Measurements from ENCODE around the gene ARL4C. TPM values are rescaled to one million over a fixed set of nuclear protein-coding genes. Genes with fewer than 3 reads are reported as not detected.

Gene ARL4C
- total and polyA plus RNA-seq, 9 donors = 1.8 to 12.7 (median 4.3) TPM

DNA sequence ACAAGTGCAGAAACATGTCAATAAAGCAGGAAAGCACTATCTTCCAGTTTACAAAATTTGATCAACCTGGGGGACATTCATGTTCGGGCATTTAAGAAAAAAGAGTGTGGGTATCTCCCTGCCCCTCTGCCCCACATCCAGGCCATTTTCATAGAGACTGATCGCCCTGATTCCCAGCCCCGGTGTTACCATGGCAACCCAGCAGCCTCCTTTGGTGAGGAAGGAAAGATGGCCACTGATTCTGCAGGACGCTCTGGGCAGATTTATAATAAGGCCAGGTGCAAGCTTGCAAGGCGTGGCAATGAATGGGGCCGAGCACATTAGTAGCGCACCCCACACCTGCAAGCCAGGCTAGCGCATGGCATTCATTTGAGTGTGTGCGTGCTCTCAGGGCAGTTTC, 36.7 kb upstream of the ARL4C start:
- DNase-seq = no peak
- WGBS (ENCODE audit: insufficient coverage) = 67% methylated on average over 7 of the region's 9 CpGs
- Histone ChIP-seq H3K9me3 (replicated peaks; ENCODE audit: control insufficient read depth, low read depth, low read length) (peaks cover 3% of the 10 kb centered on the region), H3K4me1 (ENCODE audit: control insufficient read depth, insufficient read depth, low read length) (no peaks in the 10 kb centered on the region), H3K27ac (ENCODE audit: low read length) (no peak overlapping the region), H3K27me3 (ENCODE audit: control insufficient read depth, insufficient read depth, low read length) (peaks cover 10% of the 10 kb centered on the region), H3K36me3 (ENCODE audit: control insufficient read depth, insufficient read depth, low read length) (no peaks in the 10 kb centered on the region), H3K4me3 (ENCODE audit: low read length) (no peak overlapping the region)

DNA sequence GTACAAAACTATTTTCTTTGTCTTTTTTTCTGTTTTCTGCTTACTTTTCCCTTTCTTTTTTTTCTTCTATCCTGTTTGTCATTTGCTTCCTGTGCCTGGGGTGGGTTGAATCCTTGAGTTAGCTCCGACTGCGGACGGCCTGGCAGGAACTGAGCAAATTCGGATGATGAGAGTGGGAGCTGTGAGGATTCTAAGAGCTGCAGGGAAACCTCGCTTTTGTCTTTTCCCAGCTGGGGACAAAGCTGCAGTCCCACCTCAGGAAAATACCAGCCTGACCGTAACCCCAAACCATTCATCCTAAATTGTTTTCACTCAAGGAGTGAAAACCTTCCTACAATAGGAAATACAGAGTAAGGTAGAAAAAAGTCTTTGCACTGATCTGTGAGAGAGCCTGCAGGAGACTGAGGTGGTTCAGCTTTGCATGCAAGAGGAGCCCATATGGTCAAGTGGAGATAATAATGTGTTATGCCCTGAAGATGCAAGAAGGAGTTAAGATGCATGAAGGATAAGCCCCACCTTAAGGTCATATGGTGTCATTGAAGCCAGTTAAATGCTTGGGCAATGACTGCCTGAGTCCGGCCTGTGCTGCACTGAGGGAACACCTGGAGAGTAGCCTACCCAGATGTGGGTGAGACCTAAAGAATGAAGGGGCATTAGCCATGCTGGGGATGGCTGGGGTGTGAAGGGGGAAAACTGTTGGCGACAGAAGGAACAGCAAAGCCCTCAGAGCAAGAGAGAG, 31.7 kb upstream of the ARL4C start:
- Histone ChIP-seq H3K4me1 (ENCODE audit: control insufficient read depth, insufficient read depth, low read length) (no peaks in the 10 kb centered on the region), H3K27ac (ENCODE audit: low read length) (no peak overlapping the region), H3K4me3 (ENCODE audit: low read length) (no peak overlapping the region), H3K27me3 (ENCODE audit: control insufficient read depth, insufficient read depth, low read length) (peaks cover 6% of the 10 kb centered on the region), H3K9me3 (replicated peaks; ENCODE audit: control insufficient read depth, low read depth, low read length) (peaks cover 7% of the 10 kb centered on the region), H3K36me3 (ENCODE audit: control insufficient read depth, insufficient read depth, low read length) (no peaks in the 10 kb centered on the region)
- 58% methylated on average over 2 of the region's 8 CpGs for WGBS (ENCODE audit: insufficient coverage)
- DNase-seq = no peak

DNA sequence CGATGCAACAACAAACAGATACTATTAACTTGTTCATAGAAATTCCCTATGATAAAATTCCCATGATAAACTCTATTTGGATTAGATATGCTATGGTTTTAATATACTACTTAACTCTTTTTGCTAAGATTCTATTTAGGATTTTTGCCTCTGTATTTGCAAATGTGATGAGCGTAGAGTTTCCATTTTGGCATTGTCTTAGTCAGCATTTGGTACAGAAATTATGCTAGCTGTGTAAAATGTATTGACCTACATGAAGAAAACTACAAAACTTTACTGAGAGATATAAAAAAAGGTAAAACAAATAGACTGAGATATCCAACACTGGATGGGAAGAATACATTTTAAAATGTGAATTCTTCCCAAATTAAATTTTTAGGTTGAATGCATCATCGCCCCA, 29.8 kb upstream of the ARL4C start:
- WGBS (ENCODE audit: insufficient coverage) = no CpG with 5 or more reads among the region's 3 CpGs
- no peak overlapping the region for H3K27ac ChIP-seq (ENCODE audit: low read length)
- H3K4me1 ChIP-seq (ENCODE audit: control insufficient read depth, insufficient read depth, low read length) = no peaks in the 10 kb centered on the region
- peaks cover 7% of the 10 kb centered on the region for H3K9me3 ChIP-seq (replicated peaks; ENCODE audit: control insufficient read depth, low read depth, low read length)
- no peaks in the 10 kb centered on the region for H3K36me3 ChIP-seq (ENCODE audit: control insufficient read depth, insufficient read depth, low read length)
- no peak for DNase-seq
- H3K4me3 ChIP-seq (ENCODE audit: low read length) = no peak overlapping the region
- H3K27me3 ChIP-seq (ENCODE audit: control insufficient read depth, insufficient read depth, low read length) = peaks cover 5% of the 10 kb centered on the region

DNA sequence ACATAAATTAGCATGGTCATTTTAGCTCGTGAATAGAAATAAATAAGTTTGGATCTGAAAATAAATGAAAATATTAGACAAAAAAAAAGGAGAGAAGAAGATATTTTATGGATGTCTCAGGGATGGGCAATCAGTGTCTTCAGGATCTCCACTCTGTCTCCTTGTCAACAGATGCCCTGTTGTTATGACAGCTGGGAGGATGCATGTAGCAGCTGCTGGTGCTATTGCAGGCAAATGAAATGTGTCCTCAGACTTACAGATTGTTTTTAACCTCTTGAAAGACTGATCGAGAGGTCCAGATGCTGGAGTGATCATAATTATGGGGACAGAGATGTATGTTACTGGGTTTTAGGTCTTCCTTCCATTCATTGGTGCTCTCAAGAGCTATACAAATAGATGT, 24.7 kb upstream of the ARL4C start:
- Histone ChIP-seq H3K27me3 (ENCODE audit: control insufficient read depth, insufficient read depth, low read length) (peaks cover 2% of the 10 kb centered on the region), H3K27ac (ENCODE audit: low read length) (no peak overlapping the region), H3K4me3 (ENCODE audit: low read length) (no peak overlapping the region), H3K9me3 (replicated peaks; ENCODE audit: control insufficient read depth, low read depth, low read length) (peaks cover 7% of the 10 kb centered on the region), H3K36me3 (ENCODE audit: control insufficient read depth, insufficient read depth, low read length) (no peaks in the 10 kb centered on the region), H3K4me1 (ENCODE audit: control insufficient read depth, insufficient read depth, low read length) (no peaks in the 10 kb centered on the region)
- DNase-seq = no peak
- 88% methylated on average over 1 of the region's 2 CpGs for WGBS (ENCODE audit: insufficient coverage)

DNA sequence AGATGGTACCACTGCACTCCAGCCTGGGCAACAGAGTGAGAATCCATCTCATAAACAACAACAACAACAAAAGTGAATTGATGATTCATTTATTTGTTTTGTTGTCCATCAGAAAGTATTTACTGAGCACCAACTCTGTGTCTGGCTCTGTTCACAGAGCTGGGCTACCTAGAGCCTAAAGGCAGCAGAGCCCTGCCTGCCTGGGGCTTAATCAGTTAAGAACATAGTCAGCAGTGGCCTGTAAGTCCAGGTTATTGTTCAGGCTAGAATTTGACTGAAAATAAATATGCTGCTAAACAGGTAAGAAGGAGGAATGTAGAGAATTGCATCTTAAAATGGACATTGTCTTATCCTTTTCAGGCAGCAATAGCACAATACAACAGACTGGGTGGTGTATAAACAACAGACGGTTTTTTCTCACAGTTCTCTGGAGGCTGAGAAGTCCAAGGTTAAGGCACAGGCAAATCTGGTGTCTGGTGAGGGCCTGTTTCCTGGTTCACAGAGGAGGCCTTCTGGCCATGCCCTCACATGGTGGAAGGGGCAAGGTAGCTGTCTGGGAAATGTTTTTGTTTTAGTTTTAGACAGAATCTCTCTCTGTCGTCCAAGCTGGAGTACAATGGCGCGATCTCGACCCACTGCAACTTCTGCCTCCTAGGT, 22.2 kb upstream of the ARL4C start:
- Histone ChIP-seq H3K36me3 (ENCODE audit: control insufficient read depth, insufficient read depth, low read length) (no peaks in the 10 kb centered on the region), H3K4me3 (ENCODE audit: low read length) (no peak overlapping the region), H3K9me3 (replicated peaks; ENCODE audit: control insufficient read depth, low read depth, low read length) (no peaks in the 10 kb centered on the region), H3K27ac (ENCODE audit: low read length) (no peak overlapping the region), H3K4me1 (ENCODE audit: control insufficient read depth, insufficient read depth, low read length) (no peaks in the 10 kb centered on the region), H3K27me3 (ENCODE audit: control insufficient read depth, insufficient read depth, low read length) (no peaks in the 10 kb centered on the region)
- WGBS (ENCODE audit: insufficient coverage) = 97% methylated on average over 4 of the region's 5 CpGs
- no peak for DNase-seq

DNA sequence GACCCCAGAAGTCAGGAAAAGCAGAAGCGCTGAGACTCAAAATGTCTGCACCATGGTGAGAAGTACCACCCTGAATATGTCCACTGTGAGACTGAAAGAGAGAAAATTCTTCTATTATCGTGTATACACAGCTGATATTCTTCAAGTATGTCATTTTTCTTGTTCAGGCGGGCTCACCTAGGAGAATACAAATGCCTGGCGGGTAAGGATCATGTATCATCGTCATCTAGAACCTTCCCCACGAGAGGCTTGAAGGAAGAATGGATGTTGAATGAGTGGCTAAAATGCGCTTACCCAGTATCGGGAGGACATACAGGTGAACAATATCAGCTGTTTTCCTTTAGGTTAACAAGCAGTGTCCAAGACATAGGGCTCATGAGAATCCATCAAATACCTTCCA, 21.1 kb upstream of the ARL4C start:
- Histone ChIP-seq H3K4me3 (ENCODE audit: low read length) (no peak overlapping the region), H3K4me1 (ENCODE audit: control insufficient read depth, insufficient read depth, low read length) (no peaks in the 10 kb centered on the region), H3K36me3 (ENCODE audit: control insufficient read depth, insufficient read depth, low read length) (no peaks in the 10 kb centered on the region), H3K27ac (ENCODE audit: low read length) (no peak overlapping the region), H3K9me3 (replicated peaks; ENCODE audit: control insufficient read depth, low read depth, low read length) (no peaks in the 10 kb centered on the region), H3K27me3 (ENCODE audit: control insufficient read depth, insufficient read depth, low read length) (no peaks in the 10 kb centered on the region)
- DNase-seq = no peak
- WGBS (ENCODE audit: insufficient coverage) = 79% methylated on average over 3 of the region's 8 CpGs

DNA sequence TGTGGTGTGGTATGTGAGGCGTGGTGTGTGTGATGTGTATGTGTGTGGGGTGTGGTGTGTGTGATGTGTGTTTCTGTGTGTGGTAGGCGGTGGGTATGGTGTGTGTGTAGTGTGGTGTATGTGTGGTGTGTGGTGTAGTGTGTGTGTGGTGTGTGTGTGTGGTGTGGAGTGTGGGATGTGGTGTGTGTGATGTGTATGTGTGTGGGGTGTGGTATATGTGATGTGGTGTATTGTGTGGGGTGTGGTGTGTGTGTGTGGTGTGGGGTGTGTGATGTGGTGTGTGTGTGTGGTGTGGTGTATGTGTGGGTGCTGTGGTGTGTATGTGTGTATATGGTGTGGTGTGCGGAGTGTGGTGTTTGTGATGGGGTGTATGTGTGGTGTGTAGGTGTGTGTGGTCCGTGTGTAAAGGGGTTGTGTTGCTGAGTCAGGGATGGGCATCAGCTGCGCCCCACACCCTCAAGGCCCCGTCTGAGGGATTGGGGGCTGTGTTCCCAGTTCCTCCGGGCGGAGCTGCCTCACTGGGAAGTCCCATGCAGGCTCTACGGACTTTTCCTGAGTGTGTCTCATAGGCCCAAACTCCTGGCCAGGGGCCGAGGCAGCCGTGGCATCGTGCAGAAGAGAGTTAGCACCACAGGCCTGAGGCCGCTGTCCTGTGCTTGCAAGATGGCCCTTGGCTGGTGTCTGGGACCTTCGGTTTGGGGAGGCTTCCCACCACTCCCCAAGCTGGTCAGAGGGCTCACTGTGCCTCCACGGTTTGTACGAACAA, 18.2 kb upstream of the ARL4C start:
- Histone ChIP-seq H3K36me3 (ENCODE audit: control insufficient read depth, insufficient read depth, low read length) (no peaks in the 10 kb centered on the region), H3K9me3 (replicated peaks; ENCODE audit: control insufficient read depth, low read depth, low read length) (no peaks in the 10 kb centered on the region), H3K27me3 (ENCODE audit: control insufficient read depth, insufficient read depth, low read length) (peaks cover 2% of the 10 kb centered on the region), H3K27ac (ENCODE audit: low read length) (no peak overlapping the region), H3K4me1 (ENCODE audit: control insufficient read depth, insufficient read depth, low read length) (no peaks in the 10 kb centered on the region), H3K4me3 (ENCODE audit: low read length) (no peak overlapping the region)
- no peak for DNase-seq
- WGBS (ENCODE audit: insufficient coverage) = 65% methylated on average over 15 of the region's 16 CpGs

DNA sequence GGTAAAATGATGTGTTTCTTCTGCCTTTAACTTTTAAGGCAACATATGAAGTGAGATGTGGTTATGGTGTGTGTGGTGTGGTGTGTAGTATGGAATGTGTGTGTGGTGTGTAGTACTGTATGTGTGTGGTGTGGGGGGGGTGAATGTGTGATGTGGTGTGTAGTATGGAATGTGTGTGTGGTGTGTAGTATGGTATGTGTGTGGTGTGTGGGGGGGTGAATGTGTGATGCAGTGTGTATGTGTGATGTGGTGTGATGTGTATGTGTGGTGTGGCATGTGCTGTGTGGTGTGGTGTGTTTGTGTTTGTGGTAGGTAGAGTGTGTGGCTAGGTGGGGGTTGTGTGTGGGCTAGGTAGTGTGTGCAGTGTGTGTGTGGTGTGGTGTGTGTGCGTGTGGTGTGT, 17.2 kb upstream of the ARL4C start:
- Histone ChIP-seq H3K9me3 (replicated peaks; ENCODE audit: control insufficient read depth, low read depth, low read length) (no peaks in the 10 kb centered on the region), H3K27ac (ENCODE audit: low read length) (no peak overlapping the region), H3K4me1 (ENCODE audit: control insufficient read depth, insufficient read depth, low read length) (no peaks in the 10 kb centered on the region), H3K27me3 (ENCODE audit: control insufficient read depth, insufficient read depth, low read length) (peaks cover 2% of the 10 kb centered on the region), H3K36me3 (ENCODE audit: control insufficient read depth, insufficient read depth, low read length) (no peaks in the 10 kb centered on the region), H3K4me3 (ENCODE audit: low read length) (no peak overlapping the region)
- DNase-seq = no peak
- 83% methylated on average over 1 of the region's 1 CpG for WGBS (ENCODE audit: insufficient coverage)

DNA sequence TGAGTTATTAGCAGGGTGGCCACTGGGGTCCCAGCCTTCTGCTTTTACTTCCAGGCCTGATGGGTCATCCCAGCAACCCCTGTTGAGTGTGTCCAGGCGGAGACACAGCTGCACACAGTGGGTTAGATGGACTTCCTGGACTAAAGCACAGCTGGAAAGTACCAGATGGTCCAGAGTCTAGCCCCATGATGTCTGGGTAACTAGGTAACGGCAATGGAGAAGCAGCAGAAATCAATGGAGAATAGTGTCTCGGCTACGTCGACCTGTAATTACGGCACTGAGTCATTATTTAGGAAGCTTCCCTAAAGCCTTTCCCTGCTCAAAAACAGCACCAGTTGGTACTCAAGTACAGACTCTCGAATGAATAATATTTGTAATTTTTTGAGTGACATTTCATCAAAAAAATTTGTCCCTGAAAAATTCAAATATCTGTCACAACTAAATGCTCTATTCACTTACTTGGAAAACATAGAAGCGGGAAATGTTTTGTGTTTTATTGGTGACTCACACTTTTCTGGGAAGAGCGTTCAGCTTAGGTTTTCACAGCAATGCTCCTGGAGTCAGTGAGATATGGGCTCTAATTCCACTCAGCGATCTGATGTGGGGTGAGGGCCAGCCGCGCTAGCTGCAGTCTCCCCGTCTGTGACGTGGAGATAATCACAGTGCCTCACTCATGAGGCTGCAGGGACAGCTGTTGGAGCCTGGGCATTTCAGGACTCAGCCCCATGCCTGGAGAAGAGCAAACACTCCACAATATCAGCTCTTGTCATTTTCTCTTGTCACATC, 16.2 kb upstream of the ARL4C start:
- H3K36me3 ChIP-seq (ENCODE audit: control insufficient read depth, insufficient read depth, low read length) = no peaks in the 10 kb centered on the region
- no peak for DNase-seq
- H3K27me3 ChIP-seq (ENCODE audit: control insufficient read depth, insufficient read depth, low read length) = peaks cover 2% of the 10 kb centered on the region
- H3K27ac ChIP-seq (ENCODE audit: low read length) = no peak overlapping the region
- no peaks in the 10 kb centered on the region for H3K9me3 ChIP-seq (replicated peaks; ENCODE audit: control insufficient read depth, low read depth, low read length)
- H3K4me1 ChIP-seq (ENCODE audit: control insufficient read depth, insufficient read depth, low read length) = no peaks in the 10 kb centered on the region
- 64% methylated on average over 9 of the region's 14 CpGs for WGBS (ENCODE audit: insufficient coverage)
- no peak overlapping the region for H3K4me3 ChIP-seq (ENCODE audit: low read length)

DNA sequence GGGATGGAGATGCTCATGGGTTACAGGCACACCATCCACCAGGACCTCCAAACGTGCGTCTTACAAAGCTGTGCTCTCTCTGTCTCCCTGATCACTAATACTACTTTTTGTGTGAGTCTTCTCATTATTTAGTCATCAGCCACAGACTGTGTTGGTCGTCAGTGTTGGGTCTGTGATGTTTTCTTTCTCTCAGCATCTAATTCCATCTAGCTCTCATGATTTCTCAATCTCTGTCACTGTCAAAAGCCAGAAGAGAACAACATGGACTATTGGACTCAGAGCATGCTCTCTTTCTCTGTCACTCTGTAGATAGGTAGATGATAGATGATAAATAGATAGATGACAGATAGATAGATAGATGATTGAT, 6.0 kb upstream of the ARL4C start:
- WGBS (ENCODE audit: insufficient coverage) = 58% methylated on average over 2 of the region's 3 CpGs
- no peak for DNase-seq
- Histone ChIP-seq H3K4me1 (ENCODE audit: control insufficient read depth, insufficient read depth, low read length) (no peaks in the 10 kb centered on the region), H3K27me3 (ENCODE audit: control insufficient read depth, insufficient read depth, low read length) (peaks cover 2% of the 10 kb centered on the region), H3K36me3 (ENCODE audit: control insufficient read depth, insufficient read depth, low read length) (no peaks in the 10 kb centered on the region), H3K4me3 (ENCODE audit: low read length) (no peak overlapping the region), H3K9me3 (replicated peaks; ENCODE audit: control insufficient read depth, low read depth, low read length) (no peaks in the 10 kb centered on the region), H3K27ac (ENCODE audit: low read length) (no peak overlapping the region)
